Neutrophil (primary cell): ENCODE measurements around the gene TGFBR1.

Source experiments
- H3K27ac ChIP-seq: fragments of 200-600 bp; sonication (generic); 2 replicates; pipeline ENCODE4 v1.5.1; 2016; ENCODE audit warnings: mild to moderate bottlenecking, moderate library complexity
- H3K27me3 ChIP-seq: fragments of 200-600 bp; sonication (generic); 2 replicates; pipeline ENCODE4 v1.6.0; 2016; ENCODE audit warnings: mild to moderate bottlenecking
- H3K36me3 ChIP-seq: fragments of 200-600 bp; sonication (generic); 2 replicates; pipeline ENCODE4 v1.5.1; 2017
- H3K4me1 ChIP-seq, 2 experiments: fragments of 200-600 bp in 1 of 2; sonication (generic) in 1 of 2; 1 replicate in 1 of 2; 2 replicates in 1 of 2; pipeline versions ENCODE4 v1.5.1 to v1.6.1; 2013 to 2016; ENCODE audit warnings: low read depth in 1 of 2, low read length in 1 of 2, mild to moderate bottlenecking in 1 of 2, moderate library complexity in 1 of 2; ENCODE audit not compliant: control insufficient read depth in 1 of 2, insufficient read depth in 1 of 2
- H3K4me3 ChIP-seq, 2 experiments: fragments of 200-600 bp in 1 of 2; sonication (generic) in 1 of 2; 1 replicate in 1 of 2; 2 replicates in 1 of 2; pipeline ENCODE4 v1.5.1; 2013 to 2016; ENCODE audit warnings: low read depth in 1 of 2, low read length in 1 of 2, mild to moderate bottlenecking in 1 of 2, moderate library complexity in 1 of 2
- H3K9me3 ChIP-seq: fragments of 200-600 bp; sonication (generic); 2 replicates; pipeline ENCODE4 v1.5.1; 2016
- CTCF ChIP-seq: fragments of 200-600 bp; sonication (generic); IDR thresholded peaks from 2 replicates; pipeline ENCODE4 v1.5.1; 2016; ENCODE audit warnings: antibody characterized with exemption

Gene TGFBR1

GRCh38 chr9:99185348-99185632 is 80.4 kb downstream of the TGFBR1 start:
- Histone ChIP-seq H3K9me3 (no peaks in the 10 kb centered on the region), H3K27ac (no peak overlapping the region), H3K36me3 (no peaks in the 10 kb centered on the region), H3K27me3 (no peaks in the 10 kb centered on the region), H3K4me1 (peaks cover 0 to 8% of the 10 kb centered on the region in 2 experiments), H3K4me3 (no peak overlapping the region)
- TF ChIP-seq CTCF, result no peak

DNA sequence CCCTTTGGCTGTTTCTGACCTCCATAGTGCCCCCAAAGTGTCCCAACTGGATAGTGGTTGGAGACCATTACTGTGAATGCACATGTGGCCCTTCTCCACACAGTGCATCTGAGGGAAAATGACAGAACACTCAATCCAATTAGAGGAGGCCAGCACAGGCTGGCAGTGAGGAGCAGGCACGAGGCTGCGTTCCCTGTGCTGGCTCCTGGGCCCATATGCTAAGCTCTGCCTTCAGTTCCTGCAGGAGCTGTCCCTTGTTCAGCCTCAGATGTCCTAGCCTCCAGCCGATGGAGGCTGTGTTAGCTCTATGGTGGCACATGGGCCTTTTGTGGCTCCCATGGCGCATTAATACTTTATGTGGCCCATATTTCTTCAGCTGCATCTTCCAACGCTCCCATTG is 81.0 kb downstream of the TGFBR1 start:
- Histone ChIP-seq H3K9me3 (no peaks in the 10 kb centered on the region), H3K4me1 (peaks cover 0 to 8% of the 10 kb centered on the region in 2 experiments), H3K36me3 (no peaks in the 10 kb centered on the region), H3K27me3 (no peaks in the 10 kb centered on the region), H3K27ac (no peak overlapping the region), H3K4me3 (no peak overlapping the region)
- TF ChIP-seq CTCF, result no peak

DNA sequence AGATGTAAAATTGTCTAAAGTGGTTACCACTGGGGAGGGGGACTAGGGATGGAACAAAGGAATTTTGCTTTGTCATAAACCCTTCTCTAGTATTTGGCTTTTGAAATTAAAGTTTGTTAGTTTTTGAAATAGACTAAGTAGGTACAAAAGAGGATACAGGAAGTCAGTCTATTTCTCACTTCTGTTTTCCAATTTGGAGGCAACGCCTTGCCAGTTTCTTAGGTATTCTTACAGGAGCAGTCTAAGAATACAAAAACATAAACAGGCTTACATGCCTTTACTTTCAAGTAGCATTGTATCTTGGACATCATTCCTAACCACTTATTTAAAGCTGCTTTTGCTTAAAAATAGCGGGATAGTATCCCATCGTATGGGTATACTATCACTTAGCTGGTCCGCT is 82.4 kb downstream of the TGFBR1 start:
- H3K27ac ChIP-seq, result no peak overlapping the region
- H3K36me3 ChIP-seq, result no peaks in the 10 kb centered on the region
- no peak overlapping the region for H3K4me3 ChIP-seq
- H3K9me3 ChIP-seq, result no peaks in the 10 kb centered on the region
- peaks cover 4% of the 10 kb centered on the region for H3K27me3 ChIP-seq
- no peak for TF ChIP-seq CTCF
- H3K4me1 ChIP-seq, result peaks cover 0 to 8% of the 10 kb centered on the region in 2 experiments

GRCh38 chr9:99189186-99189585 is 84.3 kb downstream of the TGFBR1 start:
- H3K4me3 ChIP-seq, result no peak overlapping the region
- H3K27ac ChIP-seq, result no peak overlapping the region
- no peak for TF ChIP-seq CTCF
- H3K9me3 ChIP-seq, result no peaks in the 10 kb centered on the region
- no peaks in the 10 kb centered on the region for H3K36me3 ChIP-seq
- H3K4me1 ChIP-seq, result peaks cover 0 to 8% of the 10 kb centered on the region in 2 experiments
- H3K27me3 ChIP-seq, result peaks cover 6% of the 10 kb centered on the region

- Histone ChIP-seq H3K27me3 (peaks cover 6% of the 10 kb centered on the region), H3K36me3 (no peaks in the 10 kb centered on the region), H3K4me1 (peaks cover 0 to under 1% of the 10 kb centered on the region in 2 experiments), H3K4me3 (no peak overlapping the region), H3K9me3 (no peaks in the 10 kb centered on the region), H3K27ac (no peak overlapping the region)
- TF ChIP-seq CTCF, result no peak
These were observed 85.1 kb downstream of the TGFBR1 start for GRCh38 chr9:99189887-99190596.
